B cell (primary cell): ENCODE measurements around the gene MYLK4. TPM values are rescaled to one million over a fixed set of nuclear protein-coding genes. Genes with fewer than 3 reads are reported as not detected.

Source experiments
- ATAC-seq: fragments of 200-7000 bp; cut with Tn5 transposase; one replicate; pipeline ENCODE4 v1.10.0; 2021; ENCODE audit warnings: low read depth, mild to moderate bottlenecking, moderate number of reproducible peaks, moderate library complexity
- CTCF ChIA-PET: fragments of 350-600 bp; sonication (Branson Sonifier 250); formaldehyde crosslinking; loops from one replicate; lab custom pipeline; 2021; ENCODE audit warnings: antibody characterized with exemption, inconsistent platforms; lab: Charles Lee
- POLR2A ChIA-PET: fragments of 350-600 bp; sonication (Branson Sonifier 250); formaldehyde crosslinking; loops from one replicate; lab custom pipeline; 2021; ENCODE audit warnings: antibody characterized with exemption; lab: Charles Lee
- DNase-seq: peaks from one replicate; pipeline ENCODE4 v3.0.0; 2013
- H2AFZ ChIP-seq: 2 replicates; pipeline ENCODE4 v1.6.1; 2012; ENCODE audit warnings: mild to moderate bottlenecking, low read depth, low read length; ENCODE audit not compliant: insufficient read depth, poor library complexity, severe bottlenecking
- H3K27ac ChIP-seq, 2 donors: 1 replicate in 1 of 2; 2 replicates in 1 of 2; pipeline ENCODE4 v1.5.1; 2012 to 2013; ENCODE audit warnings: low read length in 2 of 2, mild to moderate bottlenecking in 2 of 2, moderate library complexity in 1 of 2
- H3K27me3 ChIP-seq, 4 experiments: fragments of 200-600 bp in 1 of 4; sonication (generic) in 1 of 4; replicated peaks in 1 of 4; 1 replicate in 2 of 4; 2 replicates in 2 of 4; pipeline versions ENCODE4 v1.6.1 to v1.7.0; 2013 to 2016; ENCODE audit warnings: low read length in 3 of 4, mild to moderate bottlenecking in 2 of 4, mixed read lengths in 1 of 4, moderate library complexity in 1 of 4; ENCODE audit not compliant: insufficient read depth in 4 of 4, control insufficient read depth in 3 of 4; ENCODE audit errors: control extremely low read depth in 1 of 4
- H3K36me3 ChIP-seq, 2 experiments: replicated peaks in 1 of 2; 1 replicate in 1 of 2; 2 replicates in 1 of 2; pipeline versions ENCODE4 v1.6.1 to v1.7.1; 2013; ENCODE audit warnings: low read length in 1 of 2; ENCODE audit not compliant: insufficient read depth in 2 of 2, control insufficient read depth in 1 of 2; ENCODE audit errors: control extremely low read depth in 1 of 2, extremely low read depth in 1 of 2
- H3K4me1 ChIP-seq, 2 donors: fragments of 200-600 bp in 1 of 2; sonication (generic) in 1 of 2; 1 replicate in 1 of 2; 2 replicates in 1 of 2; pipeline versions ENCODE4 v1.5.1 to v1.6.1; 2013 to 2017; ENCODE audit warnings: low read length in 2 of 2; ENCODE audit not compliant: control insufficient read depth in 2 of 2, insufficient read depth in 2 of 2
- H3K4me2 ChIP-seq: replicated peaks from 2 replicates; pipeline ENCODE3; 2012; ENCODE audit warnings: mild to moderate bottlenecking, low read depth, low read length; ENCODE audit not compliant: poor library complexity, severe bottlenecking
- H3K4me3 ChIP-seq, 5 experiments: fragments of 200-600 bp in 1 of 5; sonication (generic) in 1 of 5; 1 replicate in 3 of 5; 2 replicates in 2 of 5; pipeline versions ENCODE4 v1.5.1 to v1.7.0; 2011 to 2016; ENCODE audit warnings: low read length in 4 of 5, mild to moderate bottlenecking in 4 of 5, low read depth in 2 of 5, control low read depth in 1 of 5, moderate library complexity in 1 of 5; ENCODE audit not compliant: insufficient read depth in 1 of 5; ENCODE audit errors: control extremely low read depth in 1 of 5, extremely low read depth in 1 of 5
- H3K79me2 ChIP-seq: fragments of 200-600 bp; sonication (generic); one replicate; pipeline ENCODE4 v1.6.0; 2016; ENCODE audit warnings: low read length; ENCODE audit not compliant: control insufficient read depth, insufficient read depth
- H3K9ac ChIP-seq: fragments of 200-600 bp; sonication (generic); 2 replicates; pipeline ENCODE4 v1.6.1; 2017; ENCODE audit warnings: mild to moderate bottlenecking, low read length, moderate library complexity
- H3K9me3 ChIP-seq, 3 donors: one replicate each; pipeline versions ENCODE4 v1.6.1 to v1.7.1; 2013; ENCODE audit warnings: low read length in 2 of 3; ENCODE audit not compliant: control insufficient read depth in 2 of 3, insufficient read depth in 1 of 3; ENCODE audit errors: control extremely low read depth in 1 of 3
- H4K20me1 ChIP-seq: 2 replicates; pipeline ENCODE4 v1.6.0; 2012; ENCODE audit warnings: mild to moderate bottlenecking, low read length; ENCODE audit not compliant: insufficient read depth, control insufficient read depth, poor library complexity, severe bottlenecking
- H3K27ac Mint-ChIP-seq: one replicate; pipeline ENCODE4 v1.8.0; 2021; ENCODE audit warnings: mixed read lengths
- H3K27me3 Mint-ChIP-seq: one replicate; pipeline ENCODE4 v1.8.0; 2021; ENCODE audit warnings: mixed read lengths
- H3K4me1 Mint-ChIP-seq: one replicate; pipeline ENCODE4 v1.8.0; 2021; ENCODE audit warnings: mixed read lengths
- H3K4me3 Mint-ChIP-seq: one replicate; pipeline ENCODE4 v1.8.0; 2021; ENCODE audit warnings: mixed read lengths
- H3K9me3 Mint-ChIP-seq: one replicate; pipeline ENCODE4 v1.8.0; 2022; ENCODE audit warnings: mixed read lengths; ENCODE audit not compliant: insufficient read depth
- CTCF ChIP-seq: fragments of 200-600 bp; IDR thresholded peaks from one replicate; pipeline ENCODE4 v1.8.0; 2022; ENCODE audit warnings: antibody characterized with exemption, mild to moderate bottlenecking
- EZH2 ChIP-seq: IDR thresholded peaks from 2 replicates; pipeline ENCODE4 v1.6.1; 2012; ENCODE audit warnings: borderline replicate concordance, low read depth, mild to moderate bottlenecking, moderate library complexity, low read length; ENCODE audit not compliant: insufficient read depth, poor library complexity, severe bottlenecking
- WGBS: methylation state at CpG from one replicate; pipeline ENCODE4 v1.1.5; 2013; ENCODE audit warnings: missing lambda C conversion rate; ENCODE audit not compliant: insufficient coverage; 5-methylcytosine and 5-hydroxymethylcytosine counted together
- intact Hi-C: fragments of 100-400 bp; cut with micrococcal nuclease; formaldehyde crosslinking; loops from one replicate; pipeline ENCODE4 v1.10.0; 2022
- polyA plus RNA-seq: library from polyadenylated mRNA; depleted of rRNA; stranded (reverse); fragments of >200 nt; gene quantifications from 2 replicates; pipeline ENCODE4 v1.2.3, GENCODE V29; 2012
- total RNA-seq, 2 donors: library from RNA; stranded (reverse); fragments of 120-200 nt in 1 of 2; gene quantifications; 1 replicate in 1 of 2; 2 replicates in 1 of 2; pipeline versions ENCODE4 v1.2.3 to v1.2.4, GENCODE V29; 2013 to 2022

MYLK4 gene
- total and polyA plus RNA-seq, 2 donors (not counting 1 experiment from before 2014, with no cell fraction given): 0.51 to 1.2 TPM

- no peak for ATAC-seq
- CTCF ChIA-PET: interaction anchor here (1.0 kb wide), 1 partner anchor 53 kb away, joined by 3 read pairs; no protein-coding TSS in a partner anchor
Measured at GRCh38 chr6:2687456-2687855, 63.3 kb downstream of the MYLK4 start.

GRCh38 chr6:2686515-2686914 lies 64.2 kb downstream of the MYLK4 start:
- DNase-seq (no peak), ATAC-seq (no peak)
- POLR2A ChIA-PET: no interaction called here
- Histone ChIP-seq H3K36me3 (no peaks in the 10 kb centered on the region), H3K9me3 (no peaks in the 10 kb centered on the region), H3K9ac (no peak overlapping the region), H4K20me1 (no peaks in the 10 kb centered on the region), H3K79me2 (no peaks in the 10 kb centered on the region), H3K27ac (no peak overlapping the region), H3K4me3 (no peak overlapping the region), H3K4me1 (no peaks in the 10 kb centered on the region), H3K27me3 (no peaks in the 10 kb centered on the region), H2AFZ (no peak overlapping the region), H3K4me2 (no peak overlapping the region)
- intact Hi-C loops: no loop called here
- H3K4me1 Mint-ChIP-seq: no peaks in the 10 kb centered on the region
- no peaks in the 10 kb centered on the region for H3K27me3 Mint-ChIP-seq
- H3K27ac Mint-ChIP-seq: no peak overlapping the region
- CTCF ChIA-PET: interaction anchor here (0.7 to 1.3 kb wide), 3 partner anchors 9 to 1432 kb away, joined by 3 to 6 read pairs (median 5); no protein-coding TSS in a partner anchor
- whole genome bisulfite sequencing: 88% methylated on average over 6 of the region's 11 CpGs
- no peaks in the 10 kb centered on the region for H3K9me3 Mint-ChIP-seq
- H3K4me3 Mint-ChIP-seq: no peak overlapping the region
- TF ChIP-seq EZH2 (no peak), CTCF (no peak)

More at GRCh38 chr6:2687456-2687855, 63.3 kb downstream of the MYLK4 start:
- no peaks in the 10 kb centered on the region for H3K79me2 ChIP-seq
- no peak overlapping the region for H2AFZ ChIP-seq
- H3K27me3 ChIP-seq: no peaks in the 10 kb centered on the region
- no peak overlapping the region for H3K4me3 ChIP-seq
- TF ChIP-seq CTCF (no peak), EZH2 (no peak)
- H4K20me1 ChIP-seq: no peaks in the 10 kb centered on the region
- DNase-seq: no peak
- no peaks in the 10 kb centered on the region for H3K9me3 ChIP-seq
- no peaks in the 10 kb centered on the region for H3K4me1 ChIP-seq
- H3K27me3 Mint-ChIP-seq: no peaks in the 10 kb centered on the region
- intact Hi-C loops: no loop called here
- WGBS: 91% methylated on average over 4 of the region's 7 CpGs
- H3K9me3 Mint-ChIP-seq: no peaks in the 10 kb centered on the region
- H3K4me3 Mint-ChIP-seq: no peak overlapping the region
- H3K4me1 Mint-ChIP-seq: no peaks in the 10 kb centered on the region
- H3K36me3 ChIP-seq: no peaks in the 10 kb centered on the region
- POLR2A ChIA-PET: no interaction called here
- no peak overlapping the region for H3K9ac ChIP-seq
- no peak overlapping the region for H3K27ac Mint-ChIP-seq
- H3K4me2 ChIP-seq: no peak overlapping the region
- H3K27ac ChIP-seq: no peak overlapping the region
